GM10847 (cell line): ENCODE measurements around the gene OSM.

Experiments
- POLR2A ChIP-seq: IDR thresholded peaks from 2 replicates; pipeline ENCODE4 v1.6.1; 2011; ENCODE audit not compliant: insufficient read length; ENCODE audit errors: extremely low read depth

OSM gene

DNA sequence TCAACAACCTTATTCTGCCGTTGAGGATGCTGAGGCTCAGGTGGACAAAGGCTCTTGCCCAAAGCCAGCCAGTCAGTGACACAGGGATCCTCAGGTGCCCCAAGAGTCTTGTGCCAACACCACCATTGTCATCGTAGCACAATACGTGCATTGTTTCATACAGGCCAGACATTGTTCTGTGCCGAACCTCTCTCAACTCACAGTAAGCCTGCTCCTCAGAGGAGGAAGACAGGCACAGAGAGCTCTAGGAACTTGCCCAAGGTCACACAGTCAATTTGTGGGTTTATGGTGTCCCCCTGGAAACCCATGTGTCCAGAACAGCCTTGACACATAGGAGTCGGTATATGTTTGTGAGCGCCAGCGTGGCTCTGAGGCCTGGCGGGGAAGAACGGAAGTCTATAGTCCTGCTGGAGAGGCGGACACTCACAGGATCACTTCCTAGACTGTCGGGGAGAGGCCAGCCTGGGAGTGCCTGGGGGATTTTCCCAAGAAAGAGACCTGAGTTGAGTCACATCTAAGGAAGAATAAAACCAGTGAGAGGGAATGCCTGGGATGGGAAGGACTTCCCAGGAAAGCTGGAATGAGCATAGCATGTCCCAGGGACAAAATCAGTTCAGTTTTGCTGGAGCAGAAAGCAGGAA, 40.3 kb downstream of the OSM start:
- TF ChIP-seq POLR2A: no peak

DNA sequence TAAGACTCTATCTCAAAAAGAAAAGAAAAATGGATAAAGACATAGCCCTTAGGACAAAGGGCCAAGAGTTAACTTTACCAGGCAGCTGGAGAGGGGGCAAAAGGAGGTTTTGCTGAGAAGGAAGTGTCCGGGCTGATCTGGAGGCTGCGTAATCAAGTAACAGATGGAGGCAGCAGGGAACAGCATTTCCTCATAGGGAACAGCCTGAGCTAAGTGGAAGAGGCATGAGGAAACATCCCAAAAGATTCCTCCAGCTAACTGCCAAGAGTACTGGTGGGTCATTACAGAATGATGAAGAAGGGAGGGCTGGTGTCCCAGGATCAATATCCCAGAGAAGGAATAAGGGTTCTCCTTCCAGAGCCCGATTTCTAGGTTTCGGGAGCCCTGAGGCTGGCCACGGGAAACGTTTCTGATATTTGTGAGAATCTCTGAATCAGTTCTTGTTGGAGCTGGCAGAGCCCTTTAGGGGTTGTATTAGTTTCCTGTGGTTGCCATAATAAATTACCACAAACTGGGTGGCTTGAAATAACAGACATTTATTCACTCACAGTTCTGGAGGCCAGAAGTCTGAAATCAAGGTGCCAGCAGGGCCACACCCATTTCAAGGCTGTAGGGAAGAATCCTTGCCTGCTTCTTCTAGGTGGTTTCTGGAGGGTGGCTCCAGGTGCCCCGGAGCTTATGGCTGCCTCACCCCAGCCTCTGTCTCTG, 41.3 kb downstream of the OSM start:
- no peak for TF ChIP-seq POLR2A

DNA sequence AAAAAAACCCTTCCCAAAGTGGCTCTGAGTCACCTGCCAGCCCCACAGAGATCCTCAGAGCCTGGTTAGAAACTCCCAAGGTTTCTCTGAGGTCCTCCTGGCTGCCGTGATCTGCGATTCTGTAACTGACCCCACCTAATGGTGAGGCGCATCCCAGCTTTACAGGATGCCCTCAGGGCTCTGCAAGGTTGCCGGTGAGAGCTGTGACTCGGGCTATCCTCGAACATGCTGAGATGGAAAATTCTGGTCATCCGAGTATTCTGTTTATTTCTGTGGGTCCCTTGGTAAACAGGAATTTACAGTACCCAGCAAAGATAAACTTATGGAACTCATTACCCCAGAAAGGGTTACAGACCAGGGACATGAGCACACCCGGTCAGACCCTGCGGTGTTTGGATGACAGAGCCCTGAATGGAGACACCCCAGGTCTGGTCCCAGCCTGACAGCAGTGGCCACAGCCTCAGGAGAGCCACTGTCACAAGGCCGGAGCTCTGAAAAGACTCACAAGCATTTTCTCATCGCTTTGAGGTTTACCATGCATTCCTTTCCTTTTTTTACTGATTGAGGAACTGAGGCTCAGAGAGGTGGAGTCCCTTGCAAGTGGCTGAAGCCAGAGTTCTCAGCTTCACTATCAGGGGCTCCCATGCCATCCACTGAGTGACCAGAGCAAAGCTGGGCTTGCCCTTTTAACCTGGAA, 42.3 kb downstream of the OSM start:
- no peak for TF ChIP-seq POLR2A

DNA sequence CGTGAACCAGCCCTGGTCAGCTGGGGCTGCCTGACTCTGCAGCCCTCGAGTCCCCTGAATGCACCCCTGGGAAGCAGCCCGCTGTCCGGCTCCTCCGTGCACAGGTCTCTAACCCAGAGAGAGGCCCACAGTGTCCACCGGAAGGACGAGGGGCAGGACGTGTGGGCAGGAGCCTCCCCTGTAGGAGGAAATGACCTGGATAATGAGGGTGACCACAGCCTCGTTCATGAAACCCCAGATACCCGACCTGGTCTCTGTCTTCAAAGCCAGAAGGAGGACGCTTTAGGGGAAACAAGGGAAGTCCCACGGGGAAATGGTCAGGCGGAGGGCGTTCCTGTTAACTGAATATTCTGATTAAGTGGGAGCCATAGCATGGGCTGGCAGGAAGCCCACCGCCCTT, 43.3 kb downstream of the OSM start:
- no peak for TF ChIP-seq POLR2A

DNA sequence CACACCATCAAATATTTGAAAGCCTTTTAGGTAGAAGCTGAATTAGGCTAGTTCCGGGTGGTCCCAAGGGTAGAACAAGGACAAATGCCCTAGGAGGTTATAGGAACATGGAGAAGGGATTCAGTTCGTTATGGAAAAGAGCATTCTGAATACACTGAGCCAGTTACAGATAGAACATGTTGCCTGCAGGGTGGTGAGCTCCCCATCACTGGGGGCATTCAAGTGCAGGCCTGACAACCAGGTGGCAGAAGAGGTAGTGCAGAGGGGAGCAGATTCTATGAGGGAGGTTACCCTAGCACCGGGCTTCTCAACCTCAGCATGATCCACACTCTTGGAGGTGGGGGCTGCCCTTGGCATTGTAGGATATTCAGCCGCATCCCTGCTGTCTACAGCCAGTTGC, 44.3 kb downstream of the OSM start:
- no peak for TF ChIP-seq POLR2A

DNA sequence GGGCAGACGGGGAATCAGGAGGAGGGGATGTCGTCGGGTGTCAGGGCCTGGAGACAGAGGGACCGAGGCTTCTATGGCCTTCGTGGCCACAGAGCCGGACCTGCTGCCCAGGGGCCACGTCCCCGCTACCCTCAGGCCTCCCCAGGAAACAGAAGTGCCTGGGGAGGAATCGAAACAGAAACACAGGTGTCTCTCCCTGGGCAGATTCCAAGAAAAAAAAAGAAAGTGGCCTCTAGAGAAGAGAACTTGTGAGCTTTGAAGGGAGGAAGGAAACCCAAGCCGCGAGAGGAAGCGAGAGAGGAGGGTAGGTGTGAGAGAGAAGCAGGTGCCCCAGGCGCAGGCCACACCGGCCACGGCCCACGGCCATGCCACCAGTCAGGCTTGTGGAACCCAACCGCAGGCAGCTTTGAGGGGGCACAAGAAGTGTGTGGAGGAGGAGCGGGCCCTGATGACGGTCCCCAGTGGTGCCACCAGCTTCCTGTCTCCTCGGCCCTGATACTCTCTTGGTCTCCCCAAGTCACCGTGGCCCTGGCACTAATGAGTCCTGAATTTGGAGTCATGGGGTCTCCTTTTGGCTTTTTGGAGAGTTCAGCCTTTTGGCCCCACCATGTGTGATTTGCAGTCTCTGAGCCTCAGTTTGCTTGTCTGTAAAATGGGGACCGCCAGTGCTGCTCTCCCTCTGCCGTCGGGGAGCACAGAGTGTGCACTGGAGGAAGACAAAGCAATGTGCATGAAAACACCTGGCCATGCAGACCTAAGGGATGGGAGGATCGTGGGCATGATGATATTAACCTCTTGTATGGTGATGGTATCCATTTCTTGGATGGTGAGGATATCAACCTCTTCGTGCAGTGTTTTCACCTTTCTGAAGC, 45.3 kb downstream of the OSM start:
- TF ChIP-seq POLR2A: no peak

DNA sequence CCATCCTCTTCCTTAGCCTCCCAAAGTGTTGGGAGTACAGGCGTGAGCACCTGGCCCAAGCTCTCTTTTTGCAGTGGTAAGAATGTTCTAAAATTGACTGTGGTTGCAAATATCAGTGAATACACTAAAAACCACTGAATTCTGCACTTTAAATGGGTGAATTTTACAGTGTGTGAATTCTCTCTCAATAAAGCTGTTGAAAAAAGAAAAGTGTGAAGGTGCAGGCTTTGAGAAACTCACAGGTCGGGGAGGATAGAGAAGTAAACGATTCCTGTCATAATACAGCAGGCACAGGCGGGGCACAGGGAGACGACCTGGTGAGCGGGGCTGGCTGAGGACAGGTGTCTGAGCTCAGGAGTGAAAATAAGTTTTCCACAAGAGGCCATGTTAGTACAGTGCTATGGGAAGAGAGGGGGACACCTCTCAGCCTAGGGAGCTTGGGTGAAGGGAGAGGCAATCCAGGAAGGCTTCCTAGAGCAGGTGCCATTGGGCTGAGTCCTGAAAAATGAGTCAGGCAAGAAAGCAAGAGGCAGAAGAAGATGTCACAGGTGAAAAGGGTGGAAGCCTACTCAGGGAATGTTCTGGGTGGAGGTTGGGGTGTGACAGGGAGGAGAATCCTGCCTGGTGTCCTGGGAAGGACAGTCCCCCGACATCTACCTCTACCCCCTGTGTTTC, 46.2 kb downstream of the OSM start:
- TF ChIP-seq POLR2A: no peak

DNA sequence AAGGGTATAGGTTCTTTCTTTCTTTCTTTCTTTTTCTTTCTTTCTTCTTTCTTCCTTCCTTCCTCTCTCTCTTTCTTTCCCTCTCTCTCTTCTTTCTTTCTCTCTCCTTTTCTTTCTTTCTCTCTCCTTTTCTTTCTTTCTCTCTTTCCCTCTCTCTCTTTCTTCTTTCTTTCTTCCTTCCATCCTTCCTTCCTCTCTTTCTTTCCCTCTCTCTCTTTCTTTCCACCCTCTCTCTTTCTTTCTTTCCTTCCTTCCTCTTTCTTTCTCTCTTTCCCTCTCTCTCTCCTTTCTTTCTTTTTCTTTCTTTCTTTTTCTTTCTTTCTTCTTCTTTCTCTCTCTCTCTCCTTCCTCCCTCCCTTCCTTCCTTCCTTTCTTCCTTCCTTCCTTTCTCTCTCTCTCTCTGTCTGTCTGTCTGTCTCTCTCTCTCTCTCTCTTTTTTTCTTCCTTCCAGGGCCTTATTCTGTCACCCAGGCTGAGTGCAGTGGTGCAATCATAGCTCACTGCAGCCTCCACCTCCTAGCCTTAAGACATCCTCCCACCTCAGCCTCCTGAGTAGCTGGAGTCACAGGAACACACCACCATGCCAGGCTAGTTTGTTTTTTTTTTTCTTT, 46.9 kb downstream of the OSM start:
- no peak for TF ChIP-seq POLR2A

DNA sequence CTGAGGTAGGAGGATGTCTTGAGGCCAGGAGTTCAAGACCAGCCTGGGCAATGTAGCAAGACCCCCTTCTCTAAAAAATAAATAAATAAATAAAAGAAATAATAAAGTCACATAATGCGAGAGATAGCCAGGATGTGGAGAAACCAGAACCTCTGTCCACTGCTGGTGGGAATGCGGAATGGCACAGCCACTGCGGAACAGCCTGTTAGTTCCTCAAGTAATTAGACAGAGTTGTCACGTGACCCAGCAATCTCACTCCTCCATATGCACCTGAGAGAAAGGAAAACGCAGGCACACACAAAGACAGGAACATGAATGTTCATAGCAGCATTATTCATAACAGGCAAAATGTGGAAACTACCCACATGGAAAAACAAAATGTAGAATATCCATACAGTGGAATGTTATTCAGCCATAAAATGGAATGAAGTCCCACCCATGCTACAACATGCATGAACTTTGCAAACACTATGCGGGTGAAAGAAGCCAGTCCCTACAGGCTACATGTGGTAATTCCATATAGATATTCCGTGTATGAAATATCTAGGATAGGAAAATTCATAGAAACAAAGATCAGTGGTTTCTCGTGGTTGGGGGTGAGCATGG, 47.5 kb downstream of the OSM start:
- no peak for TF ChIP-seq POLR2A

DNA sequence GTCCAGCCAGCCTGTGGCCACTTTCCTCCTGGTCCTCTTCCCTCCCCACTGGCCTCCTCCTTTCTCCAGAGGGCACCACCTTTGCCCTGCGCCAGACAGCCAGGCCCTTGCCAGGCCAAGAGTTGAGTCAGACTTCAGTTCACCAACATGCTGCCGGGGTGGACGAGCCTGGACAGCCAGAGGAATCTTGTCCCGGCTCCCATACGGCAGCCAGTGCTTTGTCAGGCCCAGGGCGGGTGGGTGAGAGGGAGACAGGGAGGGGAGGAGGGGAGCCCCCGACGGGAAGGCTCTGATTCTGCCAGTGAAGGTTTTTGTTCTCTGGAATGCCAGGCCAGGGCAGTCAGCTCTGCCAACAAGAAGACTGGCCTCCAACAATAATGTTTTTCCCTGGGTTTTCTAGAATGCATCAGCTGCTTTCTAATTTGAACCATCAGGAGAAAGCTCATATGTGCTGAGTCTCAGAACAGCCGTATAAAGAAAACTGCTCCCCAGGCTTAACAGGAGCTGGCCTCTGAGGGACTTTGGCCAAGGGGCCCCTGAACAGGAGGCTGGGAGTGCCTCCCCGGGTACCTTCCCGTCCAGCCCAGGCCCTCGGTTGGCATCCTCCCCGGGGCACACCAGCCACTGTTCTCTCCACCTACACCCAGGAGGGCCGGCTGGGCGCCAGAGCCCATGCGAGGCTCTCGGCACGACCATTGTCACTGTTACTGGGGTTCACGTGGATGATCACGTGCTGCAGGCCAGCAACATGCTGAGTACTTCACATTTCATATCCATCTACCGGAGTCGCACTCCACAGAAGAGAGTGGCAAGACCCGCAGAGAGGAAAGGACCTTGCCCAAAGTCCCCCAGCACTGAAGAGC, 48.7 kb downstream of the OSM start:
- no peak for TF ChIP-seq POLR2A

DNA sequence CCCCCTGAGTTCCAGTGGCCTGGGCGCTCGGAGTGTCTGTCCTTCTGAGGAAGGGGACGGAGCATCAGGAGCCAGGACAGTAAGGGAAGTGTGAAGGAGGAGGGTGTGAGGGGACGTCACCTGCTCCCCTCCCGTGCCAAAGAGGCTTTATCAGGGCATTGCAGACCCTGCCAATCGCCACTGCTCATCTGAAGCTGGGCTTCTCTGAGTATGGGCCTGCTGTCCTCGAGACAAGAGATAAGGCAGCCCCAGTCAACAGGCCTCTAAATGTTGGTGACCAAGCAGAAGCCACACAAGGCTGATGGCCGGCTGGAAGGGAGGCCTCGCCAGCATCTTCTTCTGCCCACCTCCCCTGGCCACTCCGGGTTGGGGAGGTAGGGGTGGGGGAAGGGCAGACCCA, 49.9 kb downstream of the OSM start:
- TF ChIP-seq POLR2A: no peak

DNA sequence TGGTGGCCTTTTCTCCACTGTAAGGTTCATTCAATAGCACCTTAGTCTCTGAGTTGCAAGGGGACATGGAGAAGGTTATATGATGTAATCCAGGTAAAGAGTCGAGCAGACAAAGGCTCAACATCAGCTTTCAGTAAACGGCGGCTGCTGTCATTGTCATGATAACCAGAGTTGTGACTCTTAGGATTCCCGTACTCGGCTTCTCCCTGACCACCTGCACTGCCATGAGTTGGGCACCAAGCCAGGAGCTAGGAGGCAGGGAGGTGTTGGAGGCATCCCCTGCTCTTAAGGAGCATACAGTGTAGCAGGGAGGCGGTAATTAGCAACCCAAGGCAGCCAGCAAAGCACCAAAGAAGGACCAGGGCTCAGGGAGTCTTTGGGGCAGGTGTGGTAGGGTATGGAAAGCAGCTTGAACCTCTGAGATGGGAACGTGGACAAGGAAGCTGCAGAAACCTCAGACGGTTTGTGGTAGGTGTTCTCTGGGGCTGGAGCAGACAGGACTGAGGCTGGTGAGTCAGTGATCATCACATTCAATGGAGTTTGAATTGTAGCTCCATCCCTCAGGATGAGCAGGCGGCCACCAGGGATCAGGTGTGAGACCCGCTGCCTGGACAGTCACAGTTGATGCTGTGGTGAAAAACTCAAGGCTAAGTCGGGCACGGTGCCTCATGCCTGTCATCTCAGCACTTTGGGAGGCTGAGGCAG, 51.8 kb downstream of the OSM start:
- TF ChIP-seq POLR2A: no peak
